GM12891 (cell line): ENCODE measurements around the gene OLFML2B.

Source experiments
- POLR2A ChIP-seq: IDR thresholded peaks from 2 replicates; pipeline ENCODE4 v1.6.1; 2011; ENCODE audit warnings: low read depth, low read length, control low read depth
- POLR2AphosphoS5 ChIP-seq: IDR thresholded peaks from 2 replicates; pipeline ENCODE4 v1.6.1; 2011; ENCODE audit warnings: low read depth, low read length, control low read depth
- TAF1 ChIP-seq: IDR thresholded peaks from 2 replicates; pipeline ENCODE4 v1.6.1; 2011; ENCODE audit warnings: low read depth, low read length, control low read depth

DNA sequence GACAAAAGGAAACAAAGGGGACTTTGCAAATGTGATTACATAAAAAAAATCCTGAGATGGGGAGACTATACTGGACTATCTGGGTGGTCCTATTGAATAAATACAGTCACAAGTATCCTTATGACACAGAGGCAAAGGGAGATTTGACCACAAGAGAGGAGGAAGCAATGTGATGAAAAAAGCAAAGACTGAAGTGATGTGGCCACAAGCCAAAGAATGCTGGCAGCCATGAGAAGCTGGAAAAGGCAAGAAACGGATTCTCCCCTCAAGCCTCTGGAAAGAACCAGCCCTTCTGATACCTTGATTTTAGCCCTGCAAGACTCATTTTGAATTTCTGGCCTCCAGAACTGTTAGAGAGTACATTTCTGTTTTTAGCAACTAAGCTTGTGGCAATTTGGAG is 36.4 kb downstream of the OLFML2B start:
- no peak for TF ChIP-seq POLR2A
- TF ChIP-seq POLR2AphosphoS5, result no peak
- no peak for TF ChIP-seq TAF1
